Measurements from ENCODE around the gene PCDHB12.
"Not testable (repeated sequence)": the region's sequence is repeated elsewhere in the genome, so short reads cannot be mapped to it uniquely, and the experiment has no call there.

DNA sequence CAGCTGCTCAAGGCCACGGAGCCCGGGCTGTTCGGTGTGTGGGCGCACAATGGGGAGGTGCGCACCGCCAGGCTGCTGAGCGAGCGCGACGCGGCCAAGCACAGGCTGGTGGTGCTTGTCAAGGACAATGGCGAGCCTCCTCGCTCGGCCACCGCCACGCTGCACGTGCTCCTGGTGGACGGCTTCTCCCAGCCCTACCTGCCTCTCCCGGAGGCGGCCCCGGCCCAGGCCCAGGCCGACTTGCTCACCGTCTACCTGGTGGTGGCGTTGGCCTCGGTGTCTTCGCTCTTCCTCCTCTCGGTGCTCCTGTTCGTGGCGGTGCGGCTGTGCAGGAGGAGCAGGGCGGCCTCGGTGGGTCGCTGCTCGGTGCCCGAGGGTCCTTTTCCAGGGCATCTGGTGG, 19.4 kb upstream of the PCDHB12 start:
- TF ChIP-seq, protein P1, sequence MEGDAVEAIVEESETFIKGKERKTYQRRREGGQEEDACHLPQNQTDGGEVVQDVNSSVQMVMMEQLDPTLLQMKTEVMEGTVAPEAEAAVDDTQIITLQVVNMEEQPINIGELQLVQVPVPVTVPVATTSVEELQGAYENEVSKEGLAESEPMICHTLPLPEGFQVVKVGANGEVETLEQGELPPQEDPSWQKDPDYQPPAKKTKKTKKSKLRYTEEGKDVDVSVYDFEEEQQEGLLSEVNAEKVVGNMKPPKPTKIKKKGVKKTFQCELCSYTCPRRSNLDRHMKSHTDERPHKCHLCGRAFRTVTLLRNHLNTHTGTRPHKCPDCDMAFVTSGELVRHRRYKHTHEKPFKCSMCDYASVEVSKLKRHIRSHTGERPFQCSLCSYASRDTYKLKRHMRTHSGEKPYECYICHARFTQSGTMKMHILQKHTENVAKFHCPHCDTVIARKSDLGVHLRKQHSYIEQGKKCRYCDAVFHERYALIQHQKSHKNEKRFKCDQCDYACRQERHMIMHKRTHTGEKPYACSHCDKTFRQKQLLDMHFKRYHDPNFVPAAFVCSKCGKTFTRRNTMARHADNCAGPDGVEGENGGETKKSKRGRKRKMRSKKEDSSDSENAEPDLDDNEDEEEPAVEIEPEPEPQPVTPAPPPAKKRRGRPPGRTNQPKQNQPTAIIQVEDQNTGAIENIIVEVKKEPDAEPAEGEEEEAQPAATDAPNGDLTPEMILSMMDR (conservative IDR thresholded peaks at IDR 0.05 in 1 of 2, IDR thresholded peaks at IDR 0.05 in 1 of 2; ENCODE audit: extremely low read depth in 1 of 2, insufficient read depth in 1 of 2, low read depth in 1 of 2, low read length in 2 of 2) = not testable (repeated sequence)
- not testable (repeated sequence) for TF ChIP-seq EZH2 (IDR thresholded peaks at IDR 0.05; ENCODE audit: borderline replicate concordance, low read length)
